HepG2 (cell line): ENCODE data around the gene DCLK1. TPM values are rescaled to one million over a fixed set of nuclear protein-coding genes. Genes with fewer than 3 reads are reported as not detected.

Source experiments
- ATAC-seq: fragments of 200-7000 bp; cut with Tn5 transposase; 3 replicates; pipeline ENCODE4 v1.9.1; 2020; ENCODE audit warnings: mild to moderate bottlenecking, moderate library complexity
- BruUV-seq: library from RNA; stranded (reverse); fragments of 400-500 nt; replicated peaks from 2 replicates; lab custom pipeline; 2021; lab: Mats Ljungman, UMichigan
- CTCF ChIA-PET: fragments of 300-600 bp; formaldehyde crosslinking; extraction: SDS; loops from one replicate; lab custom pipeline; 2021; ENCODE audit warnings: low total read pairs, inconsistent platforms, low intra/inter-chr PET ratio; lab: Yijun Ruan, JAX
- POLR2A ChIA-PET: fragments of 350-600 bp; sonication (Branson Sonifier 250); formaldehyde crosslinking; loops from one replicate; lab custom pipeline; 2020; ENCODE audit warnings: antibody characterized with exemption, inconsistent platforms; lab: Yijun Ruan, JAX
- DNase-seq: peaks from one replicate; pipeline ENCODE4 v3.0.0-alpha.2; 2015; ENCODE audit warnings: low spot score
- FAIRE-seq: peaks from 3 replicates; lab custom pipeline; 2011; peaks lifted over from hg19 to GRCh38; lab: Jason Lieb, UNC
- H2AFZ ChIP-seq: one replicate; pipeline ENCODE4 v1.6.1; 2011; ENCODE audit warnings: low read length, inconsistent platforms
- H3K27ac ChIP-seq: fragments of 300-600 bp; 3 replicates; pipeline ENCODE4 v1.8.0; 2011; ENCODE audit warnings: mixed run types, mild to moderate bottlenecking, mixed read lengths, low read length, inconsistent platforms; ENCODE audit not compliant: insufficient read depth; ENCODE audit errors: extremely low read length
- H3K27me3 ChIP-seq, 2 experiments: fragments of 200-600 bp in 1 of 2; 2 replicates in 1 of 2; 3 replicates in 1 of 2; pipeline versions ENCODE4 v1.6.0 to v1.8.0; 2011; ENCODE audit warnings: low read length in 2 of 2, mild to moderate bottlenecking in 2 of 2, moderate library complexity in 2 of 2, inconsistent platforms in 1 of 2; ENCODE audit not compliant: insufficient read depth in 2 of 2, control insufficient read depth in 1 of 2
- H3K36me3 ChIP-seq, 2 experiments: fragments of 200-600 bp in 1 of 2; replicated peaks in 1 of 2; 2 replicates in 1 of 2; 3 replicates in 1 of 2; pipeline versions ENCODE4 v1.5.1 to v1.8.0; 2011; ENCODE audit warnings: low read length in 2 of 2, inconsistent platforms in 1 of 2; ENCODE audit not compliant: insufficient read depth in 2 of 2, control insufficient read depth in 1 of 2
- H3K4me1 ChIP-seq: 2 replicates; pipeline ENCODE4 v1.5.1; 2012; ENCODE audit warnings: low read length, inconsistent platforms; ENCODE audit not compliant: insufficient read depth
- H3K4me2 ChIP-seq: 2 replicates; pipeline ENCODE4 v1.6.0; 2011; ENCODE audit warnings: low read depth, low read length, inconsistent platforms
- H3K4me3 ChIP-seq, 3 experiments: fragments of 200-600 bp in 1 of 3; sonication (generic), shearing (Covaris generic) in 1 of 3; replicated peaks in 1 of 3; 2 replicates each; pipeline ENCODE4 v1.5.1; 2011 to 2016; ENCODE audit warnings: low read length in 3 of 3, inconsistent platforms in 2 of 3, low read depth in 2 of 3, mild to moderate bottlenecking in 2 of 3, control low read depth in 1 of 3, mixed read lengths in 1 of 3; ENCODE audit not compliant: insufficient read depth in 1 of 3
- H3K79me2 ChIP-seq: one replicate; pipeline ENCODE4 v1.6.1; 2011; ENCODE audit warnings: low read length, inconsistent platforms; ENCODE audit not compliant: insufficient read depth
- H3K9ac ChIP-seq: 2 replicates; pipeline ENCODE4 v1.6.0; 2011; ENCODE audit warnings: mild to moderate bottlenecking, low read depth, low read length, inconsistent platforms; ENCODE audit not compliant: insufficient read depth
- H3K9me3 ChIP-seq: 2 replicates; pipeline ENCODE4 v1.5.1; 2012; ENCODE audit warnings: mild to moderate bottlenecking, low read length
- H4K20me1 ChIP-seq: 2 replicates; pipeline ENCODE4 v1.6.0; 2011; ENCODE audit warnings: inconsistent platforms, mild to moderate bottlenecking, low read length, moderate library complexity; ENCODE audit not compliant: insufficient read depth
- ATF1 ChIP-seq: IDR thresholded peaks from 2 replicates; pipeline ENCODE4 v1.6.1; 2016; ENCODE audit warnings: mild to moderate bottlenecking, control low read depth
- ETV5 ChIP-seq: IDR thresholded peaks from 2 replicates; pipeline ENCODE4 v1.6.1; 2018; ENCODE audit warnings: missing biosample characterization, missing genetic modification reagents, inconsistent platforms, borderline replicate concordance
- FOXK2 ChIP-seq: fragments of 450-650 bp; IDR thresholded peaks from 2 replicates; pipeline ENCODE4 v1.6.1; 2016
- IKZF1 ChIP-seq: fragments of 450-650 bp; IDR thresholded peaks from 2 replicates; pipeline ENCODE4 v1.7.1; 2016
- KLF11 ChIP-seq: IDR thresholded peaks from 2 replicates; pipeline ENCODE4 v1.6.1; 2016; ENCODE audit warnings: missing compliant biosample characterization
- KLF12 ChIP-seq: sonication (generic); formaldehyde crosslinking; IDR thresholded peaks from 2 replicates; pipeline ENCODE4 v1.4.0; 2020; ENCODE audit warnings: missing genetic modification reagents, borderline replicate concordance
- MEIS2 ChIP-seq: sonication (generic); formaldehyde crosslinking; IDR thresholded peaks from 2 replicates; pipeline ENCODE4 v1.9.0; 2021; ENCODE audit warnings: mild to moderate bottlenecking, missing genetic modification reagents
- NRL ChIP-seq: sonication (generic); formaldehyde crosslinking; IDR thresholded peaks from 2 replicates; pipeline ENCODE4 v1.5.0; 2020; ENCODE audit warnings: missing genetic modification reagents, mild to moderate bottlenecking, moderate library complexity, borderline replicate concordance
- RFX5 ChIP-seq: IDR thresholded peaks from 2 replicates; pipeline ENCODE4 v1.6.1; 2011; ENCODE audit warnings: low read depth, low read length, improper control_type of control experiment
- ZKSCAN1 ChIP-seq: fragments of 150-350 bp; IDR thresholded peaks from 2 replicates; pipeline ENCODE4 v1.6.1; 2014; ENCODE audit warnings: low read length
- ZNF101 ChIP-seq: sonication (generic); formaldehyde crosslinking; IDR thresholded peaks from 2 replicates; pipeline ENCODE4 v1.4.0; 2020; ENCODE audit warnings: mild to moderate bottlenecking, low read depth, missing genetic modification reagents, borderline replicate concordance
- ZNF205 ChIP-seq: IDR thresholded peaks from 2 replicates; pipeline ENCODE4 v1.6.1; 2018; ENCODE audit warnings: missing biosample characterization, missing genetic modification reagents
- ZNF678 ChIP-seq: sonication (generic); formaldehyde crosslinking; IDR thresholded peaks from 2 replicates; pipeline ENCODE4 v1.4.0; 2020; ENCODE audit warnings: mild to moderate bottlenecking, missing genetic modification reagents
- ZNF891 ChIP-seq: sonication (generic); formaldehyde crosslinking; IDR thresholded peaks from 2 replicates; pipeline ENCODE4 v1.5.0; 2020; ENCODE audit warnings: mild to moderate bottlenecking, missing genetic modification reagents
- WGBS: methylation state at CpG from one replicate; pipeline ENCODE4 v1.1.6; 2017; ENCODE audit warnings: low lambda C conversion rate; 5-methylcytosine and 5-hydroxymethylcytosine counted together
- in situ Hi-C: cut with HindIII; loops from 2 replicates; pipeline ENCODE4 v1.10.0; 2017; ENCODE audit warnings: low pct_unique_long_range_greater_than_20kb; ENCODE audit not compliant: extremely low pct_ligation_motif_present
- intact Hi-C: fragments of 100-400 bp; cut with micrococcal nuclease; formaldehyde crosslinking; loops from one replicate; pipeline ENCODE4 v1.10.0; 2022; ENCODE audit not compliant: unreplicated experiment
- polyA plus RNA-seq, 8 experiments: library from polyadenylated mRNA; depleted of rRNA in 3 of 8; stranded (reverse) in 7 of 8; unstranded in 1 of 8; fragments of >200 nt; fragmentation: Illumina TruSeq in 4 of 8; extraction: Trizol in 4 of 8; gene quantifications; 2 replicates each; pipeline versions ENCODE4 v1.2.1 to v1.2.3, GENCODE V29; 2011 to 2016; ENCODE audit warnings: low read depth in 4 of 8, missing spikeins in 1 of 8, mixed read lengths in 1 of 8; ENCODE audit not compliant: insufficient read depth in 1 of 8
- total RNA-seq, 5 experiments: library from RNA; depleted of rRNA; stranded (reverse); fragments of >200 nt; fragmentation: Illumina TruSeq; extraction: Trizol; gene quantifications; 2 replicates each; pipeline ENCODE4 v1.2.3, GENCODE V29; 2016; ENCODE audit warnings: low read depth in 1 of 5
- TF ChIP-seq, protein P1 (sequence below): sonication (generic); formaldehyde crosslinking; IDR thresholded peaks from 2 replicates; pipeline ENCODE4 v1.9.0; 2021; ENCODE audit warnings: missing genetic modification reagents, mild to moderate bottlenecking, borderline replicate concordance

DCLK1 gene
- total and polyA plus RNA-seq, 2 of the 13 experiments (the other 11 are each of a cell fraction or from before 2014, with no cell fraction given), result not detected

DNA sequence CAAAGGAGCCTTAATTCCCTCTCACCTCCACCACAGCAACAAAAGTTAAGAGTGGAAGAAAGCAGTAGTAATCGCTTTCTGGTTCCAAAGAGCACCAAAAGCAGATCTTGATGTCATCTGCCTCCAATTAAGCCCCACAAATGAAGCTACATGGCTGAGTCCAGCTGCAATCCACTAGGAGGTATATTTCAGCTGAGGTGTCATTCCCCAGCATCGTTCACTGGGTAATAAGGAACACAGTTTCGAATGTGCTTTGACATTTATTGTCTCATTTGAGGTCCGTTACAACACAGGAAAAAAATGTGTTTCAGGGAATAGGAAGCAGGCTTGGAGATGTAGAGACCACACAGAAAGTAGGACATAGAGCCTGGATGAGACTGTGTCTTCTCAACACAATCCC, 190.4 kb downstream of the DCLK1 start (continued):
- no peak for TF ChIP-seq KLF12 (CRISPR knock-in tag)
- TF ChIP-seq, all 625 proteins: peak for 0

DNA sequence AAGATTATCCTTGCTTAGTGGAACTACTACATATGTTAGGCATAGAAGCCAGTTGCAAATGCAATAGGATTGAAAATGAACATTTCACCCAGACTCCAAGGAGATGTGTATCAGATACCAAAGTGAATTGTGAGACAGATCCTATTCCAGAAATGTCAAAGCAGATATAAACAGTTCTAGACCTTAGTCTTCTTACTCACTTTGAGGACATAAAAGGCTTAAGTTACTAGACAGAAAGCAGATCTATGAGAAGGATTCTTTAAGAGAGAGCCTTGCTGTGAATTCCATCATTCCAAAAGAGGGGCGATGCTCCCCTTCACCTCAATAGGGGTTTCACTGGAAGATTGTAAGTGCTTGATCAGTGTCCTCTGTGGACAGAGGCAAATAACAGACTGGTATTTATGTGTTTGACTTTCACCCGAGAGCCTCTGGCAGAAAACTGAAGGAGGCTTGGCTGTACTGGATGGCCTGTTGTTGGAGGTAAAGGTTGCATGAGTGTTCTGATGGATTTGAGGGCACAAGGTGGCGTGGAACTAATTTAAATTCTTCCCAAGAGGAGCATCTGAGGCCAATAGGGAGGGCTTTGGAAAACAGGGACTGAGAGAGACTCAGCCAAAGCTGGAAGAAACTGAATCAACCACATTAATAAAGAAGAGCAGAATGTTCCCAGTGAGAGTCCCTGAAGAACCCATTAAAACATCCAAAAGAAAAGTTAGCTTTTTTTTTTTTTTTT, 194.8 kb downstream of the DCLK1 start:
- no peak overlapping the region for H2AFZ ChIP-seq
- H3K4me1 ChIP-seq, result no peaks in the 10 kb centered on the region
- no peak for DNase-seq
- TF ChIP-seq ZNF205 (CRISPR knock-in tag) (no peak), ATF1 (CRISPR knock-in tag) (no peak), IKZF1 (no peak)
- no peaks in the 10 kb centered on the region for H3K27me3 ChIP-seq
- POLR2A ChIA-PET, result no interaction called here
- in situ Hi-C loops (no loop called here), intact Hi-C loops (no loop called here)
- WGBS, result 3% methylated on average over 3 of the region's 3 CpGs
- no peak overlapping the region for H3K9ac ChIP-seq
- no peak for FAIRE-seq
- no peaks in the 10 kb centered on the region for H3K36me3 ChIP-seq
- H3K27ac ChIP-seq, result no peak overlapping the region
- H3K9me3 ChIP-seq, result peaks cover 23% of the 10 kb centered on the region; the same call in 1 of the 2 replicates
- no peak overlapping the region for H3K4me3 ChIP-seq
- no peaks in the 10 kb centered on the region for H4K20me1 ChIP-seq
- CTCF ChIA-PET, result no interaction called here
- H3K79me2 ChIP-seq, result no peaks in the 10 kb centered on the region
- no peak for ATAC-seq
- no TSS peak for BruUV-seq
- no peak overlapping the region for H3K4me2 ChIP-seq

DNA sequence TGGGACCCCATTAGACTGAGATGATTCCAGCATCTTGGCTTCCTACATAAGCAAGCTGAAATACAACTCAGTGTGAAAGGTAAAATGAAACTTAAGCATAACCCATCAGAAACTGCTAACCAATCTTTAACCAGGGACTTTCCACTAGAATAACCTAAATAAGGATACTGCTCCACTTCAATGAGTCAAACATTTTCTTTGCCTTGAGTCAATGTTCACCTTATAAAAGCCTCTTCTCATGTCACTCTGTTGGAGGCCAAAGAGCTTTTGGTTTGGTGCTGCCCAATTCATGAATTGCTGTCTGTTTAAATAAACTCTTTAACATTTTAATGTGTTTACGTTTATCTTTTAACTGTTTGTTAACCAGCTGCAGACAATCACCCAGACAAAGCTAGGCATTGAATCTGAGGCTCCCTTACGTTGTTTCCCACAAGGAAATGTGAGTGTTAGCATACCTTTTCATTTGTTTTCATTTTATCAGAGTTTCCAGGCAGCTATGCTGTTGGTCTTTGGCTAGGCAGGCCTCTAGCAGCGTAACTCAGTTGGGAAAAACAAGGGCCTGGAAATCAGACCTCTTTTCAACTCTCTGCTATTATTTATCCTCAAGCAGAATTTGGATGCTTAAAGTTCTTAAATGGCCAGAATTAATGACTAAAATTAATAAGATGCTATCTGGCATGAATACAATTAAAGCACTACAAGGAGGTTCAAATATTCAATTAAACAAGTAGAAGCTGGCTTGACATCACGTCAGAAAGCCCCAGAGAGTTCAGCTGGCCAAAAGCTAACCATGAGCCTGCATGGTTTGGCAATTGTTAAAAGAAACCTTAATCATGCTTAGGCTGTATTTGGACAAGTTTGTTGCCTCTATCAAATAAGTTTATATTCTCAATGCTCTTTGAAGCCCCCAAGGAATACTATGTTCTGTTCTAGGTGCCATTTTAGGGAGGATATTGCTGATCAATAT, 200.2 kb downstream of the DCLK1 start:
- H4K20me1 ChIP-seq, result no peaks in the 10 kb centered on the region
- H3K4me1 ChIP-seq, result no peaks in the 10 kb centered on the region
- no peaks in the 10 kb centered on the region for H3K27me3 ChIP-seq
- CTCF ChIA-PET, result no interaction called here
- no peak overlapping the region for H3K27ac ChIP-seq
- POLR2A ChIA-PET, result no interaction called here
- BruUV-seq, result no TSS peak
- H3K4me2 ChIP-seq, result no peak overlapping the region
- DNase-seq (no peak), ATAC-seq (no peak), FAIRE-seq (no peak)
- WGBS, result 3% methylated on average over 4 of the region's 4 CpGs
- H3K4me3 ChIP-seq, result no peak overlapping the region
- no peaks in the 10 kb centered on the region for H3K79me2 ChIP-seq
- H2AFZ ChIP-seq, result no peak overlapping the region
- no peaks in the 10 kb centered on the region for H3K36me3 ChIP-seq
- H3K9me3 ChIP-seq, result peaks cover 23% of the 10 kb centered on the region; the same call in 1 of the 2 replicates
- intact Hi-C loops (no loop called here), in situ Hi-C loops (no loop called here)
- no peak overlapping the region for H3K9ac ChIP-seq
- TF ChIP-seq ZNF891 (no peak), ZNF101 (CRISPR knock-in tag) (no peak), ZNF678 (CRISPR knock-in tag) (no peak), KLF11 (CRISPR knock-in tag) (no peak), ZKSCAN1 (no peak), NRL (CRISPR knock-in tag) (no peak), MEIS2 (CRISPR knock-in tag) (no peak), RFX5 (no peak), ETV5 (CRISPR knock-in tag) (no peak), FOXK2 (no peak)
- TF ChIP-seq, protein P1, sequence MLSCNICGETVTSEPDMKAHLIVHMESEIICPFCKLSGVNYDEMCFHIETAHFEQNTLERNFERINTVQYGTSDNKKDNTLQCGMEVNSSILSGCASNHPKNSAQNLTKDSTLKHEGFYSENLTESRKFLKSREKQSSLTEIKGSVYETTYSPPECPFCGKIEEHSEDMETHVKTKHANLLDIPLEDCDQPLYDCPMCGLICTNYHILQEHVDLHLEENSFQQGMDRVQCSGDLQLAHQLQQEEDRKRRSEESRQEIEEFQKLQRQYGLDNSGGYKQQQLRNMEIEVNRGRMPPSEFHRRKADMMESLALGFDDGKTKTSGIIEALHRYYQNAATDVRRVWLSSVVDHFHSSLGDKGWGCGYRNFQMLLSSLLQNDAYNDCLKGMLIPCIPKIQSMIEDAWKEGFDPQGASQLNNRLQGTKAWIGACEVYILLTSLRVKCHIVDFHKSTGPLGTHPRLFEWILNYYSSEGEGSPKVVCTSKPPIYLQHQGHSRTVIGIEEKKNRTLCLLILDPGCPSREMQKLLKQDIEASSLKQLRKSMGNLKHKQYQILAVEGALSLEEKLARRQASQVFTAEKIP (CRISPR knock-in tag), result no peak
